Loucy (cell line): ENCODE results near the gene ALKBH5.

ENCODE experiments used
- H2AFZ ChIP-seq: fragments of 200-600 bp; sonication (generic); 2 replicates; pipeline ENCODE4 v1.6.0; 2016; ENCODE audit warnings: antibody characterized with exemption, mild to moderate bottlenecking, low read length, moderate library complexity
- H3F3A ChIP-seq: fragments of 200-600 bp; 2 replicates; pipeline ENCODE4 v1.6.0; 2016; ENCODE audit warnings: antibody characterized with exemption, low read depth, mild to moderate bottlenecking
- H3K27me3 ChIP-seq: fragments of 200-600 bp; sonication (generic); 2 replicates; pipeline ENCODE4 v1.6.1; 2014; ENCODE audit warnings: low read length, mild to moderate bottlenecking; ENCODE audit not compliant: insufficient read depth, poor library complexity, severe bottlenecking
- H3K36me3 ChIP-seq: fragments of 200-600 bp; sonication (generic); 2 replicates; pipeline ENCODE4 v1.6.1; 2016; ENCODE audit warnings: low read length; ENCODE audit not compliant: insufficient read depth
- H3K4me1 ChIP-seq: fragments of 200-600 bp; sonication (generic); 2 replicates; pipeline ENCODE4 v1.5.1; 2014; ENCODE audit warnings: low read length, mild to moderate bottlenecking; ENCODE audit not compliant: insufficient read depth, poor library complexity, severe bottlenecking
- H3K4me2 ChIP-seq: fragments of 200-600 bp; sonication (generic); 2 replicates; pipeline ENCODE4 v1.6.0; 2014; ENCODE audit warnings: antibody characterized with exemption, low read length, low read depth, mild to moderate bottlenecking; ENCODE audit not compliant: poor library complexity, severe bottlenecking
- H3K4me3 ChIP-seq: fragments of 200-600 bp; sonication (generic); 2 replicates; pipeline ENCODE4 v1.5.1; 2014; ENCODE audit warnings: low read length, mild to moderate bottlenecking, mixed read lengths; ENCODE audit not compliant: poor library complexity, severe bottlenecking
- H3K79me2 ChIP-seq: fragments of 200-600 bp; sonication (generic); 2 replicates; pipeline ENCODE4 v1.6.1; 2014; ENCODE audit warnings: low read length; ENCODE audit not compliant: insufficient read depth
- H3K9ac ChIP-seq: fragments of 200-600 bp; sonication (generic); 2 replicates; pipeline ENCODE4 v1.6.0; 2014; ENCODE audit warnings: mild to moderate bottlenecking, low read depth, low read length, moderate library complexity; ENCODE audit not compliant: poor library complexity, severe bottlenecking
- H3K9me2 ChIP-seq: fragments of 200-600 bp; sonication (generic); replicated peaks from 2 replicates; pipeline ENCODE4 v1.6.1; 2016; ENCODE audit warnings: low read depth, low read length, mixed read lengths
- H3K9me3 ChIP-seq: fragments of 200-600 bp; sonication (generic); 2 replicates; pipeline ENCODE4 v1.6.1; 2014; ENCODE audit warnings: mild to moderate bottlenecking, antibody characterized with exemption, low read length, low read depth; ENCODE audit not compliant: insufficient read depth
- H4K20me1 ChIP-seq: fragments of 200-600 bp; sonication (generic); 2 replicates; pipeline ENCODE4 v1.6.0; 2014; ENCODE audit warnings: antibody characterized with exemption, low read length, mild to moderate bottlenecking; ENCODE audit not compliant: insufficient read depth, poor library complexity, severe bottlenecking
- CTCF ChIP-seq: fragments of 200-600 bp; sonication (generic); conservative IDR thresholded peaks from 2 replicates; pipeline ENCODE4 v1.5.1; 2014; ENCODE audit warnings: mild to moderate bottlenecking, antibody characterized with exemption, low read length
- EZH2phosphoT487 ChIP-seq: fragments of 200-600 bp; IDR thresholded peaks from 2 replicates; pipeline ENCODE4 v1.6.1; 2018; ENCODE audit warnings: antibody characterized with exemption, mild to moderate bottlenecking, moderate library complexity, borderline replicate concordance

The ALKBH5 gene

GRCh38 chr17:18256776-18257175 lies 73.1 kb downstream of the ALKBH5 start:
- H4K20me1 ChIP-seq: peaks cover 25% of the 10 kb centered on the region
- peaks cover 31% of the 10 kb centered on the region; the same call in 1 of the 2 replicates for H3K36me3 ChIP-seq
- peak overlapping the region; percentile 80 for H3K4me2 ChIP-seq
- no peaks in the 10 kb centered on the region for H3F3A ChIP-seq
- H3K9me2 ChIP-seq: no peaks in the 10 kb centered on the region
- H3K9me3 ChIP-seq: no peaks in the 10 kb centered on the region
- H2AFZ ChIP-seq: no peak overlapping the region
- H3K79me2 ChIP-seq: peaks cover 36% of the 10 kb centered on the region
- peak overlapping the region; percentile 76 for H3K4me3 ChIP-seq
- no peak for TF ChIP-seq CTCF
- TF ChIP-seq EZH2phosphoT487: no peak
- peaks cover 23% of the 10 kb centered on the region for H3K4me1 ChIP-seq
- H3K27me3 ChIP-seq: no peaks in the 10 kb centered on the region
- peak overlapping the region; percentile 84 for H3K9ac ChIP-seq

- Histone ChIP-seq H3K9me2 (no peaks in the 10 kb centered on the region), H3K9ac (peak overlapping the region; percentile 84), H3K4me1 (peaks cover 27% of the 10 kb centered on the region), H3K4me3 (peak overlapping the region; percentile 76), H3K9me3 (no peaks in the 10 kb centered on the region), H3K79me2 (peaks cover 40% of the 10 kb centered on the region), H3K27me3 (no peaks in the 10 kb centered on the region), H3K36me3 (peaks cover 25% of the 10 kb centered on the region; the same call in 1 of the 2 replicates), H3K4me2 (peak overlapping the region; percentile 80), H2AFZ (0 out of 2 replicates have a peak overlapping the region, but pooled peaks have one; percentile 99), H4K20me1 (peaks cover 25% of the 10 kb centered on the region), H3F3A (no peaks in the 10 kb centered on the region)
- no peak for TF ChIP-seq EZH2phosphoT487
- no peak for TF ChIP-seq CTCF
Measured at GRCh38 chr17:18257268-18257981, 73.8 kb downstream of the ALKBH5 start.

DNA sequence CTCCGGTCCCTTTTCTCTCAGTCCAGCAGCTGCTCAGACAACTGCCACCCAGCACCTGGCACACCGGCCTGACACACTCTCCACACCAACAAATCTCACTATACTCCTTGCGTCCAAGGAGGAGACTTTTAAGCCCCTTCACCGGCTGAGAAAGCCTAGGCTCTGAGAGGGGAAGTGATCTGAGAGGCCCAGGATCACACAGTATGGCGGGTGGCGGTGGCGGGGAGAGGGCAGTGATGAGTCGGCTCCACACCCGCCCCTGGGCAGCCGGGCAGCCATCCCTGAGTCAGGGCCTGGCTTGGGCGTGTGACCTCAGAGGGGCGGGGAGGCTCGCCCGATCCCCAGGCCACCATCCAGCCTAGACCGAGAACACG lies 74.3 kb downstream of the ALKBH5 start:
- H4K20me1 ChIP-seq: peaks cover 25% of the 10 kb centered on the region
- peak overlapping the region; percentile 84 for H3K9ac ChIP-seq
- H3K79me2 ChIP-seq: peaks cover 40% of the 10 kb centered on the region
- H2AFZ ChIP-seq: peak overlapping the region; percentile 99
- TF ChIP-seq CTCF: no peak
- TF ChIP-seq EZH2phosphoT487: no peak
- H3K4me2 ChIP-seq: peak overlapping the region; percentile 80
- H3F3A ChIP-seq: no peaks in the 10 kb centered on the region
- H3K4me3 ChIP-seq: peak overlapping the region; percentile 76
- peaks cover 21% of the 10 kb centered on the region; the same call in 1 of the 2 replicates for H3K36me3 ChIP-seq
- H3K9me2 ChIP-seq: no peaks in the 10 kb centered on the region
- H3K27me3 ChIP-seq: no peaks in the 10 kb centered on the region
- H3K4me1 ChIP-seq: peaks cover 27% of the 10 kb centered on the region
- no peaks in the 10 kb centered on the region for H3K9me3 ChIP-seq
